Adrenal gland (tissue), 19 donors: ENCODE results near the gene ZNF652. TPM values are rescaled to one million over a fixed set of nuclear protein-coding genes. Genes with fewer than 3 reads are reported as not detected.

Experiments used
- DNase-seq, 7 donors: peaks; one replicate each; pipeline ENCODE4 v3.0.0-alpha.2; 2019 to 2020
- H3K27ac ChIP-seq, 5 donors: fragments of 200-600 bp; sonication (generic) in 4 of 5; 1 replicate in 3 of 5; 2 replicates in 2 of 5; pipeline versions ENCODE4 v1.5.1 to v1.8.0; 2016 to 2020; ENCODE audit warnings: mild to moderate bottlenecking in 1 of 5
- H3K27me3 ChIP-seq: fragments of 200-600 bp; 2 replicates; pipeline ENCODE4 v1.8.0; 2021
- H3K36me3 ChIP-seq, 2 donors: fragments of 200-600 bp; replicated peaks in 1 of 2; 1 replicate in 1 of 2; 2 replicates in 1 of 2; pipeline versions ENCODE4 v1.5.1 to v1.8.0; 2018 to 2022
- H3K4me1 ChIP-seq, 2 donors: fragments of 200-600 bp; replicated peaks in 1 of 2; 1 replicate in 1 of 2; 2 replicates in 1 of 2; pipeline versions ENCODE4 v1.5.1 to v1.8.0; 2018 to 2021
- H3K4me3 ChIP-seq, 4 donors: fragments of 200-600 bp; sonication (generic) in 3 of 4; one replicate each; pipeline ENCODE4 v1.5.1; 2016 to 2018
- H3K9me3 ChIP-seq, 3 donors: fragments of 200-600 bp; sonication (generic) in 1 of 3; replicated peaks in 1 of 3; 1 replicate in 2 of 3; 2 replicates in 1 of 3; pipeline versions ENCODE4 v1.5.1 to v1.8.0; 2016 to 2021
- CTCF ChIP-seq, 6 experiments: fragments of 450-650 bp in 4 of 6; fragments of 200-600 bp in 2 of 6; sonication (generic) in 1 of 6; IDR thresholded peaks; 1 replicate in 5 of 6; 2 replicates in 1 of 6; pipeline versions ENCODE4 v1.5.1 to v1.8.0; 2016 to 2021; ENCODE audit warnings: antibody characterized with exemption in 6 of 6, mild to moderate bottlenecking in 2 of 6, moderate library complexity in 1 of 6
- POLR2A ChIP-seq, 2 donors: fragments of 450-650 bp; IDR thresholded peaks; one replicate each; pipeline ENCODE4 v1.6.1; 2017; ENCODE audit warnings: antibody characterized with exemption in 2 of 2, mild to moderate bottlenecking in 2 of 2, moderate library complexity in 1 of 2
- WGBS, 4 donors: extraction: QIAGEN DNeasy Blood & Tissue Kit in 2 of 4; methylation state at CpG; one replicate each; pipeline versions ENCODE4 v1.1.5 to v1.1.7; 2013 to 2017; 5-methylcytosine and 5-hydroxymethylcytosine counted together
- intact Hi-C, 2 donors: fragments of 100-400 bp; cut with DNase I; formaldehyde crosslinking; loops; one replicate each; pipeline versions ENCODE4 v1.14.1 to v1.15.0; 2022 to 2023
- long read RNA-seq, 10 donors: library from polyadenylated mRNA in 3 of 10; unstranded in 2 of 10; stranded (forward) in 1 of 10; transcript quantifications; one replicate each; pipeline ENCODE4 v2.0.0 and lab custom pipeline, GENCODE V29; 2021 to 2026
- polyA plus RNA-seq, 3 donors: library from polyadenylated mRNA; stranded (reverse); fragments of 200-250 nt in 2 of 3; fragments of 350-450 nt in 1 of 3; fragmentation: Illumina TruSeq in 1 of 3; extraction: RNeasy Lipid Tissue Mini Kit (QIAGEN cat#74804) in 1 of 3; gene quantifications; one replicate each; pipeline ENCODE4 v1.2.3, GENCODE V29; 2013 to 2014
- total RNA-seq, 9 donors: library from RNA; depleted of rRNA in 4 of 9; stranded (reverse); fragments of >200 nt in 4 of 9; fragments of 120-200 nt in 1 of 9; fragmentation: NEBNext Ultra II Directional in 1 of 9; extraction: Animal tissue kit (Norgen Biotek cat#: 25700) in 1 of 9; gene quantifications; one replicate each; pipeline versions ENCODE4 v1.1.0 to v1.2.4, GENCODE V29; 2013 to 2023
- donor health status: healthy with polysubstance abuse.
- donor health status: Bipolar disorder and iron deficiency.
- donor health status: DM: yes; HTN: yes; CAD: no.
- donor health status: DM: no; HTN: no; CAD: no.
- donor health status: DM: no; HTN: no; CAD: no.
- donor health status: DM: yes; HTN: yes; CAD: no.

ZNF652 gene
- total RNA-seq (10 to 100 TPM; 39.1 to 58.7 (median 49.6) TPM), polyA plus RNA-seq (10 to 100 TPM; 22.7 to 52.8 (median 39.3) TPM)
- long read RNA-seq, donor 1, partial matches to known transcripts, result 12 of 12 reads
- long read RNA-seq, donor 1, other reads (novel, unspliced or antisense), result 0 of 12 reads
- long read RNA-seq, donor 2, result 0 reads
- long read RNA-seq, donor 3, result 0 reads
- long read RNA-seq, donor 4, partial matches to known transcripts, result 0 of 10 reads
- long read RNA-seq, donor 4, other reads (novel, unspliced or antisense), result 10 of 10 reads
- long read RNA-seq, donor 5, full-length matches to known transcripts, result 3 of 9 reads
- long read RNA-seq, donor 5, partial matches to known transcripts, result 1 of 9 reads
- long read RNA-seq, donor 5, other reads (novel, unspliced or antisense), result 5 of 9 reads
- long read RNA-seq, donor 6, partial matches to known transcripts, result 0 of 7 reads
- long read RNA-seq, donor 6, other reads (novel, unspliced or antisense), result 7 of 7 reads
- long read RNA-seq, donor 7, full-length matches to known transcripts, result 2 of 2 reads
- long read RNA-seq, donor 7, partial matches to known transcripts, result 0 of 2 reads
- long read RNA-seq, donor 7, other reads (novel, unspliced or antisense), result 0 of 2 reads
- long read RNA-seq, donor 8, result 0 reads
- long read RNA-seq, donor 9, result 0 reads
- long read RNA-seq, donor 10, result 0 reads

- no peaks in the 10 kb centered on the region for H3K9me3 ChIP-seq
- no peaks in the 10 kb centered on the region for H3K27me3 ChIP-seq
- peak in 1 of 6 experiments; percentile 7 for TF ChIP-seq CTCF (IDR thresholded peaks at IDR 0.05)
- peak; percentile 47 to 61 for TF ChIP-seq POLR2A (IDR thresholded peaks at IDR 0.05)
- H3K4me1 ChIP-seq, result peaks cover 6 to 33% of the 10 kb centered on the region in 2 donors
- peak; percentile 86 to 94 (median 91) for DNase-seq
- H3K27ac ChIP-seq, result peak within 1 kb of the TSS; percentile 37 to 99 (median 90)
- H3K4me3 ChIP-seq, result peak within 1 kb of the TSS; percentile 46 to 98 (median 86)
- no peaks in the 10 kb centered on the region for H3K36me3 ChIP-seq
- intact Hi-C loops, result no loop called here
- 0% methylated on average over 13 to 103 of the region's 106 CpGs for WGBS, 4 donors
These were observed at the start of gene ZNF652 for GRCh38 chr17:49361902-49362722. TSS of gene ZNF652 (minus strand) at chr17:49362250. CDS start at chr17:49317725, 44,525 bp downstream.

- DNase-seq, result peak in 1 of 7 donors; percentile 43
- WGBS, 4 donors, result 80 to 90% (median 85%) methylated on average over 10 to 14 of the region's 14 CpGs
- Histone ChIP-seq H3K9me3 (no peaks in the 10 kb centered on the region), H3K27ac (no peak overlapping the region), H3K36me3 (peaks cover 0 to 89% of the 10 kb centered on the region in 2 donors), H3K4me1 (peaks cover 3 to 8% of the 10 kb centered on the region in 2 donors), H3K27me3 (no peaks in the 10 kb centered on the region), H3K4me3 (no peak overlapping the region)
- intact Hi-C loops, result loop anchor here in 1 of 2 donors (10.0 kb wide), 1 partner anchor 146 kb away; no protein-coding TSS in a partner anchor
- TF ChIP-seq POLR2A (IDR thresholded peaks at IDR 0.05) (no peak), CTCF (IDR thresholded peaks at IDR 0.05) (no peak)
These were observed 47.0 kb upstream of the ZNF652 start for GRCh38 chr17:49409066-49409465.

GRCh38 chr17:49407981-49408501 lies 46.0 kb upstream of the ZNF652 start:
- Histone ChIP-seq H3K9me3 (no peaks in the 10 kb centered on the region), H3K4me1 (peaks cover 0 to 3% of the 10 kb centered on the region in 2 donors), H3K4me3 (no peak overlapping the region), H3K27me3 (no peaks in the 10 kb centered on the region), H3K36me3 (peaks cover 0 to 93% of the 10 kb centered on the region in 2 donors), H3K27ac (no peak overlapping the region)
- 48 to 61% (median 55%) methylated on average over 4 to 9 of the region's 9 CpGs for WGBS, 4 donors
- DNase-seq, result peak; percentile 44 to 84 (median 57)
- TF ChIP-seq CTCF (IDR thresholded peaks at IDR 0.05), result peak in 5 of 6 experiments; percentile 49 to 65 (median 54)
- no peak for TF ChIP-seq POLR2A (IDR thresholded peaks at IDR 0.05)
- intact Hi-C loops, result loop anchor here in 1 of 2 donors (10.0 kb wide), 1 partner anchor 147 kb away; no protein-coding TSS in a partner anchor
